ENCODE results near the gene APLN.

The APLN gene

GRCh38 chrX:129612396-129612795 is 42.4 kb downstream of the APLN start:
- no peak for DNase-seq (ENCODE audit: low read depth)
- TF ChIP-seq CTCF (conservative IDR thresholded peaks at IDR 0.05; ENCODE audit: low read depth, low read length), result no peak

GRCh38 chrX:129609395-129609794 is 45.4 kb downstream of the APLN start:
- TF ChIP-seq CTCF (conservative IDR thresholded peaks at IDR 0.05; ENCODE audit: low read depth, low read length), result peak; percentile 13
- no peak overlapping the region for H3K4me3 ChIP-seq (ENCODE audit: low read length)
- DNase-seq (ENCODE audit: low read depth), result no peak

More at GRCh38 chrX:129612396-129612795, 42.4 kb downstream of the APLN start:
- no peak overlapping the region for H3K4me3 ChIP-seq (ENCODE audit: low read length)

- no peak overlapping the region for H3K4me3 ChIP-seq (ENCODE audit: low read length)
- TF ChIP-seq CTCF (conservative IDR thresholded peaks at IDR 0.05; ENCODE audit: low read depth, low read length), result no peak
- DNase-seq (ENCODE audit: low read depth), result no peak
Measured at GRCh38 chrX:129608496-129608895, 46.3 kb downstream of the APLN start.

- no peak for DNase-seq (ENCODE audit: low read depth)
- TF ChIP-seq CTCF (conservative IDR thresholded peaks at IDR 0.05; ENCODE audit: low read depth, low read length), result peak; percentile 73
- no peak overlapping the region for H3K4me3 ChIP-seq (ENCODE audit: low read length)
Measured at GRCh38 chrX:129606918-129607317, 47.8 kb downstream of the APLN start.

GRCh38 chrX:129600981-129601424 is 53.8 kb downstream of the APLN start:
- DNase-seq (ENCODE audit: low read depth), result no peak
- TF ChIP-seq CTCF (conservative IDR thresholded peaks at IDR 0.05; ENCODE audit: low read depth, low read length), result peak; percentile 67
- H3K4me3 ChIP-seq (ENCODE audit: low read length), result no peak overlapping the region

- TF ChIP-seq CTCF (conservative IDR thresholded peaks at IDR 0.05; ENCODE audit: low read depth, low read length), result no peak
- no peak for DNase-seq (ENCODE audit: low read depth)
- H3K4me3 ChIP-seq (ENCODE audit: low read length), result no peak overlapping the region
Measured at GRCh38 chrX:129599996-129600395, 54.8 kb downstream of the APLN start.

- no peak for DNase-seq (ENCODE audit: low read depth)
- no peak overlapping the region for H3K4me3 ChIP-seq (ENCODE audit: low read length)
- no peak for TF ChIP-seq CTCF (conservative IDR thresholded peaks at IDR 0.05; ENCODE audit: low read depth, low read length)
Measured at GRCh38 chrX:129599499-129599898, 55.3 kb downstream of the APLN start.

Data from retinal pigment epithelial cell (primary cell).